ENCODE measurements around the gene STPG4. TPM values are rescaled to one million over a fixed set of nuclear protein-coding genes. Genes with fewer than 3 reads are reported as not detected.

STPG4 gene
- polyA plus RNA-seq, 1 donor = 0.12 TPM

- DNase-seq = no peak
Observed at GRCh38 chr2:47070920-47071824, 83.9 kb downstream of the STPG4 start.

- DNase-seq = no peak
Observed at GRCh38 chr2:47070155-47070919, 84.8 kb downstream of the STPG4 start.

- peak; percentile 75 for DNase-seq
Observed at GRCh38 chr2:47069628-47070154, 85.4 kb downstream of the STPG4 start.

DNA sequence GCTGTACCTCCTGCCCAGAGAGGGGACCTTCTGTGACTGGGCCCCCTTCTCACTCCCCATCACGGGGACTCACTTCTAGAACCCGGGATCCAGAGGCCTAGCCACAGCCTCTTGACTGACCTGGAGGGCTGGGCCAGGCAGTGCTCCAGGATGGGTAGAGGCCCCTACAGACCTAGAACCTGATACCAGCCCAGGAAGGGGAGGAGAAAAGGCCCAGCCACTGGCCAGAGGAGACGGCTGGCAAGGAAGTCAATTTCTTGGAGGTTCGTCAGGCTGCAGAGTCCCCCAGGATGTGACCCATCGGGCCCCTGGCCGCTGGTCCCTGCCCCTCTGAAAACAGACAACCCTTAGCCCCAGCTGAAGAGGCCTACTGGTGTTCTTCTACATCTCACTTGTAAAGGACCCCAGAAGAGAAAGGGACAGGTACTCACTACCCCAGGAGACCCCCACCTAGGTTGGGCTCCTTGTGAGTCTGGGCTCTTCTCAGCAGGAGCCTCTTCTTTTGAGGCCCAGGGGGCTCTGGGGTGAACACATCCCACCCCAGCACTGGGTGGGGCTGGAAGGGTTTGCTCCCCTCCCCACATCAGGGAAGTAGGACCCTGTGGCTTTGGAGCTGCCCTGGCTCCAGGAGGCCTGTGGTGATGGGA, 86.0 kb downstream of the STPG4 start:
- DNase-seq = no peak

GRCh38 chr2:47067788-47068407, 87.2 kb downstream of the STPG4 start:
- DNase-seq = no peak

DNA sequence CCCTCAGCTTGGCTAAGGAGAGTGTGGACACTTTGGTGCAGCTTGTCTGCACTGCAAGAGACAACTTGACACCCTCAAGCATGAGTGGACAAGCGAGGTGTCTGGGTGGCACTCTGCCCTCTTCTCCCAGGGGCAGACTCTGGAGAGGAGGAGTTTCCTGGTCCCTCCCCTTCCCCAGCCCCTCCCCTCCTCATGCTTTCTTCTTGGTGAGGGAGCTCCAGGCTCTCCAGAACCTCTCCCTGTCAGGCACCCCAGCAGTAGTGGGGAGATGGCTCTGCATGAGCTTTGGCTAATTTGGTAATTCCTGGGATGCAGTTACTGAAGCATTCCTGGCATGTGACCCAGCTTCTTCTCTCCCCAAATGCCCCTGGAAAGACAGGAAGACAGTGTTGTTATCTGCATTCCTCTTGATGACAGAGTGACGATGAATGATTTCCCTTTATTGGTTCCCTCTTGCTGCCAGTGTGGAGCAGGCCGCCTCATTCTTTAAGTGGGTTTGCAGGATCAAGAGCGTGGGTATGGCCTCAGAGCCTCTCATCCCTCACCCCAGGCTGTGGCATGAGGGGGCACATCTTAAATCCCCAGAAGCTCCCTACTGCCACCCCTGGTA, 89.2 kb downstream of the STPG4 start:
- no peak for DNase-seq

GRCh38 chr2:47065343-47065742, 89.8 kb downstream of the STPG4 start:
- DNase-seq = no peak

DNA sequence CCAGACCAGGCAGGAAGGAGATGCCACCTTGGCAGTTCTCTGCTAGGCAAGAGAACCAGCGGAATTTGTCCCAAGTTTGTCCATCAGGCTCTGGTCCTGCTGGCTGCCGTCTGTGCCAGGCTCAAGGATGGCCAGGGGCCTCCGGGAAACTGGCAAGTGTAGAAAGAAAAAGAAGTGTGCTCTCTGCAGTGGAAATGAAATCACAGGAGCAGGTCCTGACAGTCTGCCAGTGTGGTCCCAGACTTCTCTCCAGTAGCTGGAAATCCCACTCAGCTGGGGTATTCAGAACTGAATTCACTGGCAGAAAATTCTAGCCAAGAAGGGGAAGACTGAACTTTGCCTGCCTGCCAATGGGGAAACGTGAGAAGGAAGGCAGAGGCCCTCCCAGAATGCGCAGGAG, 91.0 kb downstream of the STPG4 start:
- DNase-seq = no peak

GRCh38 chr2:47063538-47063930, 91.6 kb downstream of the STPG4 start:
- DNase-seq = no peak

GRCh38 chr2:47062681-47063537, 92.2 kb downstream of the STPG4 start:
- DNase-seq = no peak

- DNase-seq = no peak
Observed at GRCh38 chr2:47061944-47062678, 93.0 kb downstream of the STPG4 start.

- no peak for DNase-seq
Observed at GRCh38 chr2:47060652-47061170, 94.4 kb downstream of the STPG4 start.

- no peak for DNase-seq
Observed at GRCh38 chr2:47058003-47058931, 96.8 kb downstream of the STPG4 start.

GRCh38 chr2:47057687-47058002, 97.5 kb downstream of the STPG4 start:
- no peak for DNase-seq

GRCh38 chr2:47056868-47057686, 98.0 kb downstream of the STPG4 start:
- no peak for DNase-seq

- no peak for DNase-seq
Observed at GRCh38 chr2:47056374-47056773, 98.7 kb downstream of the STPG4 start.

GRCh38 chr2:47054868-47055267, 100.2 kb downstream of the STPG4 start:
- DNase-seq = no peak
